Activated CD4-positive, alpha-beta T cell treated with anti-CD3 and anti-CD28 coated beads for 36 hours (primary cell): ENCODE results near the gene SGIP1. TPM values are rescaled to one million over a fixed set of nuclear protein-coding genes. Genes with fewer than 3 reads are reported as not detected.

Source experiments
- ATAC-seq: fragments of 200-7000 bp; cut with Tn5 transposase; one replicate; pipeline ENCODE4 v1.10.0; 2021; ENCODE audit warnings: mild to moderate bottlenecking, moderate library complexity
- CTCF ChIA-PET: fragments of 350-600 bp; sonication (Branson Sonifier 250); formaldehyde crosslinking; loops from one replicate; lab custom pipeline; 2021; ENCODE audit warnings: antibody characterized with exemption; lab: Charles Lee
- POLR2A ChIA-PET: fragments of 350-600 bp; sonication (Branson Sonifier 250); formaldehyde crosslinking; loops from one replicate; lab custom pipeline; 2021; ENCODE audit warnings: antibody characterized with exemption, inconsistent platforms; lab: Charles Lee
- DNase-seq: peaks from one replicate; pipeline ENCODE4 v3.0.0-alpha.2; 2020
- H3K27ac Mint-ChIP-seq: one replicate; pipeline ENCODE4 v1.8.0; 2021; ENCODE audit warnings: mixed read lengths
- H3K27me3 Mint-ChIP-seq: one replicate; pipeline ENCODE4 v1.8.0; 2021; ENCODE audit warnings: mixed read lengths
- H3K36me3 Mint-ChIP-seq: one replicate; pipeline ENCODE4 v1.8.0; 2021; ENCODE audit warnings: low read depth, mixed read lengths
- H3K4me1 Mint-ChIP-seq: one replicate; pipeline ENCODE4 v1.8.0; 2021; ENCODE audit warnings: mixed read lengths
- H3K4me3 Mint-ChIP-seq: one replicate; pipeline ENCODE4 v1.8.0; 2021; ENCODE audit warnings: mild to moderate bottlenecking, moderate library complexity, mixed read lengths
- H3K9me3 Mint-ChIP-seq: one replicate; pipeline ENCODE4 v1.8.0; 2021; ENCODE audit warnings: low read depth, mixed read lengths
- intact Hi-C, 2 experiments: fragments of 100-400 bp; cut with DNase I in 1 of 2; cut with micrococcal nuclease in 1 of 2; formaldehyde crosslinking; loops; one replicate each; pipeline versions ENCODE4 v1.14.2 to v1.15.1; 2022 to 2024; cut with DNase I, micrococcal nuclease
- total RNA-seq, 2 experiments: library from RNA; stranded (reverse); gene quantifications; one replicate each; pipeline ENCODE4 v1.2.3, GENCODE V29; 2021

The SGIP1 gene
- under 1 TPM; 0.02 to 0.05 TPM for total RNA-seq

GRCh38 chr1:66533804-66534740 lies at the start of gene SGIP1:
Gene SGIP1, plus strand, starts transcription at chr1:66534153. Its CDS starts 206 bp downstream, at chr1:66534359.
- H3K36me3 Mint-ChIP-seq, result no peaks in the 10 kb centered on the region
- peaks cover 35% of the 10 kb centered on the region for H3K27me3 Mint-ChIP-seq
- H3K27ac Mint-ChIP-seq, result peak within 1 kb of the TSS; percentile 44
- ATAC-seq (peak; percentile 55), DNase-seq (peak; percentile 39)
- ChIA-PET POLR2A (no interaction called here), CTCF (interaction anchor here (1.1 to 1.7 kb wide), 6 partner anchors 11 to 193 kb away, joined by 3 to 4 read pairs (median 4); no protein-coding TSS in a partner anchor)
- H3K9me3 Mint-ChIP-seq, result no peaks in the 10 kb centered on the region
- peak within 1 kb of the TSS; percentile 76 for H3K4me3 Mint-ChIP-seq
- H3K4me1 Mint-ChIP-seq, result peaks cover 13% of the 10 kb centered on the region
- intact Hi-C loops, result loop anchor here (10.0 kb wide), 1 partner anchor 191 kb away; no protein-coding TSS in a partner anchor

GRCh38 chr1:66489151-66489550 lies 44.8 kb upstream of the SGIP1 start:
- ATAC-seq (no peak), DNase-seq (no peak)
- ChIA-PET CTCF (no interaction called here), POLR2A (no interaction called here)
- no peak overlapping the region for H3K4me3 Mint-ChIP-seq
- H3K27me3 Mint-ChIP-seq, result no peaks in the 10 kb centered on the region
- H3K9me3 Mint-ChIP-seq, result no peaks in the 10 kb centered on the region
- no peak overlapping the region for H3K27ac Mint-ChIP-seq
- no peaks in the 10 kb centered on the region for H3K36me3 Mint-ChIP-seq
- intact Hi-C loops, result no loop called here
- no peaks in the 10 kb centered on the region for H3K4me1 Mint-ChIP-seq

GRCh38 chr1:66489972-66490601 lies 43.9 kb upstream of the SGIP1 start:
- H3K27me3 Mint-ChIP-seq, result no peaks in the 10 kb centered on the region
- CTCF ChIA-PET, result interaction anchor here (0.5 to 2.3 kb wide), 4 partner anchors 12 to 597 kb away, joined by 3 to 11 read pairs (median 4); no protein-coding TSS in a partner anchor
- no peak for ATAC-seq

GRCh38 chr1:66490816-66491215 lies 43.1 kb upstream of the SGIP1 start:
- DNase-seq (no peak), ATAC-seq (no peak)
- H3K9me3 Mint-ChIP-seq, result no peaks in the 10 kb centered on the region
- no peaks in the 10 kb centered on the region for H3K36me3 Mint-ChIP-seq
- H3K4me3 Mint-ChIP-seq, result no peak overlapping the region
- H3K27ac Mint-ChIP-seq, result no peak overlapping the region
- CTCF ChIA-PET, result interaction anchor here (0.7 to 2.3 kb wide), 5 partner anchors 12 to 773 kb away, joined by 3 to 11 read pairs (median 5); no protein-coding TSS in a partner anchor
- no peaks in the 10 kb centered on the region for H3K4me1 Mint-ChIP-seq
- POLR2A ChIA-PET, result no interaction called here
- no peaks in the 10 kb centered on the region for H3K27me3 Mint-ChIP-seq
- intact Hi-C loops, result no loop called here

More at GRCh38 chr1:66489972-66490601, 43.9 kb upstream of the SGIP1 start:
- H3K9me3 Mint-ChIP-seq, result no peaks in the 10 kb centered on the region
- POLR2A ChIA-PET, result no interaction called here
- no peaks in the 10 kb centered on the region for H3K4me1 Mint-ChIP-seq
- no peaks in the 10 kb centered on the region for H3K36me3 Mint-ChIP-seq
- H3K4me3 Mint-ChIP-seq, result no peak overlapping the region
- intact Hi-C loops, result no loop called here
- no peak for DNase-seq
- H3K27ac Mint-ChIP-seq, result no peak overlapping the region

- Mint-ChIP-seq H3K4me3 (no peak overlapping the region), H3K27me3 (no peaks in the 10 kb centered on the region), H3K4me1 (no peaks in the 10 kb centered on the region), H3K36me3 (no peaks in the 10 kb centered on the region), H3K9me3 (no peaks in the 10 kb centered on the region), H3K27ac (no peak overlapping the region)
- ChIA-PET POLR2A (no interaction called here), CTCF (interaction anchor here (2.3 kb wide), 1 partner anchor 12 kb away, joined by 11 read pairs; no protein-coding TSS in a partner anchor)
- no peak for ATAC-seq
- intact Hi-C loops, result no loop called here
- DNase-seq, result no peak
Observed at GRCh38 chr1:66492424-66492823, 41.5 kb upstream of the SGIP1 start.

- ChIA-PET CTCF (interaction anchor here (0.6 to 1.4 kb wide), 4 partner anchors 11 to 226 kb away, joined by 3 to 4 read pairs (median 3); no protein-coding TSS in a partner anchor), POLR2A (no interaction called here)
- Mint-ChIP-seq H3K36me3 (no peaks in the 10 kb centered on the region), H3K27ac (no peak overlapping the region), H3K4me3 (no peak overlapping the region), H3K27me3 (peaks cover 4% of the 10 kb centered on the region), H3K4me1 (no peaks in the 10 kb centered on the region), H3K9me3 (no peaks in the 10 kb centered on the region)
- intact Hi-C loops, result no loop called here
- DNase-seq, result no peak
- no peak for ATAC-seq
Observed at GRCh38 chr1:66493731-66494130, 40.2 kb upstream of the SGIP1 start.

- intact Hi-C loops, result no loop called here
- POLR2A ChIA-PET, result no interaction called here
- Mint-ChIP-seq H3K36me3 (no peaks in the 10 kb centered on the region), H3K4me1 (no peaks in the 10 kb centered on the region), H3K27me3 (peaks cover 7% of the 10 kb centered on the region), H3K4me3 (no peak overlapping the region), H3K9me3 (no peaks in the 10 kb centered on the region), H3K27ac (no peak overlapping the region)
- CTCF ChIA-PET, result interaction anchor here (0.6 to 1.4 kb wide), 3 partner anchors 10 to 48 kb away, joined by 3 to 4 read pairs (median 3); no protein-coding TSS in a partner anchor
- ATAC-seq (no peak), DNase-seq (no peak)
Observed at GRCh38 chr1:66494482-66494881, 39.5 kb upstream of the SGIP1 start.

GRCh38 chr1:66495495-66495894 lies 38.5 kb upstream of the SGIP1 start:
- Mint-ChIP-seq H3K36me3 (no peaks in the 10 kb centered on the region), H3K27ac (no peak overlapping the region), H3K9me3 (no peaks in the 10 kb centered on the region), H3K27me3 (peaks cover 9% of the 10 kb centered on the region), H3K4me3 (no peak overlapping the region), H3K4me1 (no peaks in the 10 kb centered on the region)
- ChIA-PET CTCF (interaction anchor here (0.7 to 1.5 kb wide), 3 partner anchors 12 to 242 kb away, joined by 3 to 4 read pairs (median 3); no protein-coding TSS in a partner anchor), POLR2A (no interaction called here)
- ATAC-seq (no peak), DNase-seq (no peak)
- intact Hi-C loops, result no loop called here

- DNase-seq (no peak), ATAC-seq (no peak)
- POLR2A ChIA-PET, result no interaction called here
- no peaks in the 10 kb centered on the region for H3K9me3 Mint-ChIP-seq
- no peaks in the 10 kb centered on the region for H3K36me3 Mint-ChIP-seq
- CTCF ChIA-PET, result interaction anchor here (1.1 kb wide), 1 partner anchor 28 kb away, joined by 3 read pairs; no protein-coding TSS in a partner anchor
- H3K4me1 Mint-ChIP-seq, result no peaks in the 10 kb centered on the region
- H3K4me3 Mint-ChIP-seq, result no peak overlapping the region
- peaks cover 11% of the 10 kb centered on the region for H3K27me3 Mint-ChIP-seq
- H3K27ac Mint-ChIP-seq, result no peak overlapping the region
- intact Hi-C loops, result no loop called here
Observed at GRCh38 chr1:66497910-66498309, 36.0 kb upstream of the SGIP1 start.

- Mint-ChIP-seq H3K9me3 (no peaks in the 10 kb centered on the region), H3K27ac (no peak overlapping the region), H3K27me3 (peaks cover 11% of the 10 kb centered on the region), H3K4me3 (no peak overlapping the region), H3K4me1 (no peaks in the 10 kb centered on the region), H3K36me3 (no peaks in the 10 kb centered on the region)
- ATAC-seq, result no peak
- DNase-seq, result no peak
- POLR2A ChIA-PET, result no interaction called here
- CTCF ChIA-PET, result no interaction called here
- intact Hi-C loops, result loop anchor here in 1 of 2 experiments (5.0 kb wide), 1 partner anchor 248 kb away; no protein-coding TSS in a partner anchor
Observed at GRCh38 chr1:66500301-66500700, 33.7 kb upstream of the SGIP1 start.

GRCh38 chr1:66502086-66502485 lies 31.9 kb upstream of the SGIP1 start:
- Mint-ChIP-seq H3K27ac (no peak overlapping the region), H3K4me3 (no peak overlapping the region), H3K27me3 (peaks cover 13% of the 10 kb centered on the region), H3K9me3 (no peaks in the 10 kb centered on the region), H3K4me1 (no peaks in the 10 kb centered on the region), H3K36me3 (no peaks in the 10 kb centered on the region)
- DNase-seq (no peak), ATAC-seq (no peak)
- POLR2A ChIA-PET, result no interaction called here
- intact Hi-C loops, result loop anchor here in 1 of 2 experiments (5.0 kb wide), 1 partner anchor 250 kb away; no protein-coding TSS in a partner anchor
- CTCF ChIA-PET, result interaction anchor here (0.7 to 2.8 kb wide), 4 partner anchors 10 to 260 kb away, joined by 3 to 10 read pairs (median 4); no protein-coding TSS in a partner anchor
